SK-N-SH (cell line): ENCODE results near the gene ZNF142. TPM values are rescaled to one million over a fixed set of nuclear protein-coding genes. Genes with fewer than 3 reads are reported as not detected.

Experiments used
- CTCF ChIA-PET: fragments of 300-600, 350-600 bp; formaldehyde crosslinking; extraction: SDS; loops from one replicate; lab custom pipeline; 2021; lab: Yijun Ruan, JAX
- POLR2A ChIA-PET: fragments of 350-600 bp; sonication (Branson Sonifier 250); formaldehyde crosslinking; extraction: SDS; loops from one replicate; lab custom pipeline; 2020; ENCODE audit warnings: antibody characterized with exemption, inconsistent platforms; lab: Yijun Ruan, JAX
- DNase-seq: peaks from one replicate; pipeline ENCODE4 v3.0.0; 2012
- H2AFZ ChIP-seq: fragments of 200-600 bp; sonication (generic); 2 replicates; pipeline ENCODE4 v1.8.1; 2016; ENCODE audit warnings: antibody characterized with exemption, mild to moderate bottlenecking, low read depth
- H3F3A ChIP-seq: fragments of 200-600 bp; sonication (generic); replicated peaks from 2 replicates; pipeline ENCODE3; 2016; ENCODE audit warnings: antibody characterized with exemption, mild to moderate bottlenecking; ENCODE audit not compliant: insufficient read depth
- H3K27ac ChIP-seq, 2 experiments: fragments of 200-500 bp in 1 of 2; fragments of 200-600 bp in 1 of 2; sonication (Bioruptor generic) in 1 of 2; sonication (generic), shearing (Covaris generic) in 1 of 2; 2 replicates each; pipeline versions ENCODE4 v1.5.1 to v1.6.1; 2014 to 2016; ENCODE audit warnings: low read depth in 2 of 2, inconsistent platforms in 1 of 2, low read length in 1 of 2, mild to moderate bottlenecking in 1 of 2, mixed read lengths in 1 of 2
- H3K27me3 ChIP-seq: fragments of 200-600 bp; sonication (generic), shearing (Covaris generic); 2 replicates; pipeline ENCODE4 v1.6.1; 2016; ENCODE audit warnings: mixed run types; ENCODE audit not compliant: insufficient read depth
- H3K36me3 ChIP-seq, 2 experiments: fragments of 200-500 bp in 1 of 2; fragments of 200-600 bp in 1 of 2; sonication (Bioruptor generic) in 1 of 2; sonication (generic) in 1 of 2; replicated peaks in 1 of 2; 2 replicates each; pipeline versions ENCODE3 to v1.5.1; 2014 to 2016; ENCODE audit warnings: low read length in 1 of 2, mild to moderate bottlenecking in 1 of 2; ENCODE audit not compliant: insufficient read depth in 2 of 2, control insufficient read depth in 1 of 2
- H3K4me1 ChIP-seq, 2 experiments: fragments of 200-500 bp in 1 of 2; fragments of 200-600 bp in 1 of 2; sonication (Bioruptor generic) in 1 of 2; sonication (generic), shearing (Covaris generic) in 1 of 2; 2 replicates each; pipeline versions ENCODE4 v1.5.1 to v1.6.1; 2014 to 2016; ENCODE audit warnings: low read depth in 1 of 2, low read length in 1 of 2, mixed run types in 1 of 2; ENCODE audit not compliant: insufficient read depth in 2 of 2, control insufficient read depth in 1 of 2
- H3K4me2 ChIP-seq: fragments of 200-600 bp; sonication (generic), shearing (Covaris generic); 2 replicates; pipeline ENCODE4 v1.6.1; 2017; ENCODE audit warnings: mixed run types
- H3K4me3 ChIP-seq, 2 experiments: fragments of 200-500 bp in 1 of 2; fragments of 200-600 bp in 1 of 2; sonication (Bioruptor generic) in 1 of 2; sonication (generic), shearing (Covaris generic) in 1 of 2; 2 replicates each; pipeline versions ENCODE4 v1.5.1 to v1.8.1; 2014 to 2016; ENCODE audit warnings: low read depth in 2 of 2, inconsistent platforms in 1 of 2, low read length in 1 of 2, mild to moderate bottlenecking in 1 of 2, mixed read lengths in 1 of 2, moderate library complexity in 1 of 2
- H3K79me2 ChIP-seq: fragments of 200-600 bp; sonication (generic); 2 replicates; pipeline ENCODE4 v1.8.1; 2017; ENCODE audit warnings: mild to moderate bottlenecking; ENCODE audit not compliant: insufficient read depth
- H3K9ac ChIP-seq: fragments of 200-600 bp; sonication (generic); 2 replicates; pipeline ENCODE4 v1.6.1; 2017; ENCODE audit warnings: mixed run types
- H3K9me2 ChIP-seq: fragments of 200-600 bp; sonication (generic); 2 replicates; pipeline ENCODE4 v1.6.1; 2017; ENCODE audit warnings: mixed run types
- H3K9me3 ChIP-seq: fragments of 200-600 bp; sonication (generic); 2 replicates; pipeline ENCODE4 v1.6.1; 2017; ENCODE audit warnings: mixed run types, mild to moderate bottlenecking, moderate library complexity
- H4K20me1 ChIP-seq: fragments of 200-600 bp; sonication (generic); 2 replicates; pipeline ENCODE4 v1.6.1; 2017; ENCODE audit warnings: mild to moderate bottlenecking, mixed run types; ENCODE audit not compliant: insufficient read depth
- EZH2phosphoT487 ChIP-seq: fragments of 200-600 bp; sonication (generic); IDR thresholded peaks from 2 replicates; pipeline ENCODE4 v1.6.1; 2017; ENCODE audit warnings: low read depth, mixed run types, mild to moderate bottlenecking, antibody characterized with exemption, moderate library complexity, borderline replicate concordance
- FOXJ3 ChIP-seq: sonication (generic); formaldehyde crosslinking; IDR thresholded peaks from 2 replicates; pipeline ENCODE4 v1.5.1; 2020; ENCODE audit warnings: mild to moderate bottlenecking, missing genetic modification reagents
- FOXM1 ChIP-seq: IDR thresholded peaks from 2 replicates; pipeline ENCODE4 v1.4.0; 2012; ENCODE audit warnings: low read depth, mild to moderate bottlenecking
- GABPA ChIP-seq: IDR thresholded peaks from 2 replicates; pipeline ENCODE4 v1.4.0; 2012; ENCODE audit warnings: low read depth, mild to moderate bottlenecking
- GATA2 ChIP-seq: sonication (generic); formaldehyde crosslinking; IDR thresholded peaks from 2 replicates; pipeline ENCODE4 v1.5.0; 2020; ENCODE audit warnings: mild to moderate bottlenecking, missing genetic modification reagents
- MEF2A ChIP-seq: IDR thresholded peaks from 2 replicates; pipeline ENCODE4 v1.4.0; 2012; ENCODE audit warnings: low read depth, borderline replicate concordance
- MXI1 ChIP-seq: IDR thresholded peaks from 2 replicates; pipeline ENCODE4 v1.6.1; 2012; ENCODE audit warnings: mild to moderate bottlenecking, low read depth, low read length, improper control_type of control experiment
- NFIC ChIP-seq: IDR thresholded peaks from 2 replicates; pipeline ENCODE4 v1.4.0; 2012; ENCODE audit warnings: borderline replicate concordance
- NRF1 ChIP-seq: IDR thresholded peaks from 2 replicates; pipeline ENCODE4 v1.6.1; 2012; ENCODE audit warnings: low read depth, mild to moderate bottlenecking, low read length
- RAD21 ChIP-seq: IDR thresholded peaks from 2 replicates; pipeline ENCODE4 v1.6.1; 2012; ENCODE audit warnings: mild to moderate bottlenecking, low read length
- RCOR1 ChIP-seq: fragments of 150-350 bp; IDR thresholded peaks from 2 replicates; pipeline ENCODE4 v1.6.1; 2017; ENCODE audit warnings: antibody characterized with exemption, low read length
- RXRA ChIP-seq: IDR thresholded peaks from 2 replicates; pipeline ENCODE4 v1.4.0; 2012; ENCODE audit warnings: low read depth, mild to moderate bottlenecking, borderline replicate concordance
- SIN3A ChIP-seq: IDR thresholded peaks from 2 replicates; pipeline ENCODE4 v1.6.1; 2012; ENCODE audit warnings: low read depth, mild to moderate bottlenecking, low read length, moderate library complexity, borderline replicate concordance
- SMC3 ChIP-seq: IDR thresholded peaks from 2 replicates; pipeline ENCODE4 v1.6.1; 2012; ENCODE audit warnings: low read depth, low read length, improper control_type of control experiment
- TAF1 ChIP-seq: IDR thresholded peaks from 2 replicates; pipeline ENCODE4 v1.6.1; 2012; ENCODE audit warnings: low read depth, mild to moderate bottlenecking, low read length, moderate library complexity, borderline replicate concordance
- TCF12 ChIP-seq: IDR thresholded peaks from 2 replicates; pipeline ENCODE4 v1.4.0; 2012
- TEAD4 ChIP-seq: IDR thresholded peaks from 2 replicates; pipeline ENCODE4 v1.4.0; 2012; ENCODE audit warnings: mild to moderate bottlenecking, borderline replicate concordance; ENCODE audit not compliant: insufficient read depth
- USF2 ChIP-seq: fragments of 150-350 bp; IDR thresholded peaks from 2 replicates; pipeline ENCODE4 v1.6.1; 2017; ENCODE audit warnings: antibody characterized with exemption, low read length, low read depth, borderline replicate concordance
- YY1 ChIP-seq: IDR thresholded peaks from 2 replicates; pipeline ENCODE4 v1.4.0; 2012; ENCODE audit warnings: low read depth, mild to moderate bottlenecking
- WGBS: methylation state at CpG from one replicate; pipeline ENCODE4 v1.1.6; 2017; ENCODE audit warnings: low lambda C conversion rate; 5-methylcytosine and 5-hydroxymethylcytosine counted together
- polyA plus RNA-seq, 3 experiments: library from polyadenylated mRNA; depleted of rRNA; stranded (reverse); fragments of >200 nt; gene quantifications; 2 replicates each; pipeline ENCODE4 v1.2.3, GENCODE V29; 2012
- TF ChIP-seq, protein P1 (sequence below): fragments of 150-350 bp; IDR thresholded peaks from 2 replicates; pipeline ENCODE4 v1.6.1; 2016; ENCODE audit warnings: mild to moderate bottlenecking, low read depth, low read length
- TF ChIP-seq, protein P2 (sequence below): IDR thresholded peaks from 2 replicates; pipeline ENCODE4; 2012
- TF ChIP-seq, protein P3 (sequence below): IDR thresholded peaks from 2 replicates; pipeline ENCODE4 v1.4.0; 2012; ENCODE audit warnings: low read depth, borderline replicate concordance
- TF ChIP-seq, protein P4 (sequence below): IDR thresholded peaks from 2 replicates; pipeline ENCODE4 v1.4.0; 2012; ENCODE audit warnings: low read depth

Gene ZNF142
- polyA plus RNA-seq, 1 of the 3 experiments (the other 2 are of a cell fraction): 8.1 TPM

DNA sequence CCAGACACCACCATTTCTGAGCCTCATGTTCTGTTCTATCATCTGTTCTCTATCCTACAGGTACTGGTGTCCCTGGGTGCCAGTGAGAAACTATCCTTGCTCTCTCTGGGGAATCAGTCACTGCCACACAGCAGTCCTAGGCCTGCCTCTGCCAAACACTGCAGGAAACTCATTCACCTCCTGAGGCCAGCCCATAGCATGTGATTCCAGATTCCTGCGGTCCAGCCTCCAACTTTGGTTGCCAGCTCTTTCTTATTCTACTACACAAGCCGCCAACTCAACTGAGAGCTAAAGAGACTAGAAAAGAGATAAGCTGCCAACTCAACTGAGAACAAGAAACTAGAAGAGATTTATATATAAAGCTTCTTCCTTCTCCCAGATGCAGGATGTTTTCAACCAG lies 42.4 kb upstream of the ZNF142 start:
- no peak for TF ChIP-seq RAD21
- no peak for TF ChIP-seq GATA2 (CRISPR knock-in tag)
- no peak for TF ChIP-seq FOXJ3 (CRISPR knock-in tag)
- no peak for TF ChIP-seq MEF2A
- TF ChIP-seq, protein P1, sequence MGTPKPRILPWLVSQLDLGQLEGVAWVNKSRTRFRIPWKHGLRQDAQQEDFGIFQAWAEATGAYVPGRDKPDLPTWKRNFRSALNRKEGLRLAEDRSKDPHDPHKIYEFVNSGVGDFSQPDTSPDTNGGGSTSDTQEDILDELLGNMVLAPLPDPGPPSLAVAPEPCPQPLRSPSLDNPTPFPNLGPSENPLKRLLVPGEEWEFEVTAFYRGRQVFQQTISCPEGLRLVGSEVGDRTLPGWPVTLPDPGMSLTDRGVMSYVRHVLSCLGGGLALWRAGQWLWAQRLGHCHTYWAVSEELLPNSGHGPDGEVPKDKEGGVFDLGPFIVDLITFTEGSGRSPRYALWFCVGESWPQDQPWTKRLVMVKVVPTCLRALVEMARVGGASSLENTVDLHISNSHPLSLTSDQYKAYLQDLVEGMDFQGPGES: no peak
- no peak for TF ChIP-seq RCOR1
- TF ChIP-seq RXRA: no peak
- TF ChIP-seq, protein P2, sequence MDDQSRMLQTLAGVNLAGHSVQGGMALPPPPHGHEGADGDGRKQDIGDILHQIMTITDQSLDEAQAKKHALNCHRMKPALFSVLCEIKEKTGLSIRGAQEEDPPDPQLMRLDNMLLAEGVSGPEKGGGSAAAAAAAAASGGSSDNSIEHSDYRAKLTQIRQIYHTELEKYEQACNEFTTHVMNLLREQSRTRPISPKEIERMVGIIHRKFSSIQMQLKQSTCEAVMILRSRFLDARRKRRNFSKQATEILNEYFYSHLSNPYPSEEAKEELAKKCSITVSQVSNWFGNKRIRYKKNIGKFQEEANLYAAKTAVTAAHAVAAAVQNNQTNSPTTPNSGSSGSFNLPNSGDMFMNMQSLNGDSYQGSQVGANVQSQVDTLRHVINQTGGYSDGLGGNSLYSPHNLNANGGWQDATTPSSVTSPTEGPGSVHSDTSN: no peak
- no peak for TF ChIP-seq SMC3
- TF ChIP-seq NFIC: no peak
- no peak for TF ChIP-seq TAF1
- TF ChIP-seq NRF1: no peak
- no peak for TF ChIP-seq MXI1
- TF ChIP-seq FOXM1: no peak
- TF ChIP-seq, protein P3, sequence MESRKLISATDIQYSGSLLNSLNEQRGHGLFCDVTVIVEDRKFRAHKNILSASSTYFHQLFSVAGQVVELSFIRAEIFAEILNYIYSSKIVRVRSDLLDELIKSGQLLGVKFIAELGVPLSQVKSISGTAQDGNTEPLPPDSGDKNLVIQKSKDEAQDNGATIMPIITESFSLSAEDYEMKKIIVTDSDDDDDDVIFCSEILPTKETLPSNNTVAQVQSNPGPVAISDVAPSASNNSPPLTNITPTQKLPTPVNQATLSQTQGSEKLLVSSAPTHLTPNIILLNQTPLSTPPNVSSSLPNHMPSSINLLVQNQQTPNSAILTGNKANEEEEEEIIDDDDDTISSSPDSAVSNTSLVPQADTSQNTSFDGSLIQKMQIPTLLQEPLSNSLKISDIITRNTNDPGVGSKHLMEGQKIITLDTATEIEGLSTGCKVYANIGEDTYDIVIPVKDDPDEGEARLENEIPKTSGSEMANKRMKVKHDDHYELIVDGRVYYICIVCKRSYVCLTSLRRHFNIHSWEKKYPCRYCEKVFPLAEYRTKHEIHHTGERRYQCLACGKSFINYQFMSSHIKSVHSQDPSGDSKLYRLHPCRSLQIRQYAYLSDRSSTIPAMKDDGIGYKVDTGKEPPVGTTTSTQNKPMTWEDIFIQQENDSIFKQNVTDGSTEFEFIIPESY: no peak
- TF ChIP-seq, all 33 proteins: peak for 0
- Histone ChIP-seq H3K27me3 (no peaks in the 10 kb centered on the region), H3K9me3 (no peaks in the 10 kb centered on the region), H4K20me1 (no peaks in the 10 kb centered on the region), H3K4me3 (no peak overlapping the region), H3K4me2 (no peak overlapping the region), H3F3A (no peaks in the 10 kb centered on the region), H3K36me3 (peaks cover 14 to 40% of the 10 kb centered on the region in 2 experiments), H3K27ac (no peak overlapping the region), H3K9me2 (no peaks in the 10 kb centered on the region), H2AFZ (no peak overlapping the region), H3K9ac (no peak overlapping the region), H3K79me2 (no peaks in the 10 kb centered on the region), H3K4me1 (no peaks in the 10 kb centered on the region)
- WGBS: 92% methylated on average over 2 of the region's 2 CpGs
- ChIA-PET CTCF (interaction anchor here (1.0 to 2.3 kb wide), 4 partner anchors 9 to 150 kb away, joined by 3 to 8 read pairs (median 6); partner anchors contain the start of gene TTLL4), POLR2A (no interaction called here)
- no peak for DNase-seq

- ChIA-PET CTCF (interaction anchor here (1.0 to 2.3 kb wide), 4 partner anchors 12 to 293 kb away, joined by 3 to 11 read pairs (median 4); no protein-coding TSS in a partner anchor), POLR2A (no interaction called here)
- no peaks in the 10 kb centered on the region for H3K79me2 ChIP-seq
- H3K36me3 ChIP-seq: peaks cover 24 to 57% of the 10 kb centered on the region in 2 experiments
- H3K27me3 ChIP-seq: no peaks in the 10 kb centered on the region
- no peak overlapping the region for H3K27ac ChIP-seq
- H2AFZ ChIP-seq: no peak overlapping the region
- H3F3A ChIP-seq: peaks cover 6% of the 10 kb centered on the region
- no peaks in the 10 kb centered on the region for H3K4me1 ChIP-seq
- H4K20me1 ChIP-seq: no peaks in the 10 kb centered on the region
- no peak overlapping the region for H3K9ac ChIP-seq
- no peak overlapping the region for H3K4me3 ChIP-seq
- DNase-seq: no peak
- H3K9me2 ChIP-seq: no peaks in the 10 kb centered on the region
- H3K9me3 ChIP-seq: no peaks in the 10 kb centered on the region
- no peak overlapping the region for H3K4me2 ChIP-seq
- WGBS: 90% methylated on average over 3 of the region's 8 CpGs
- TF ChIP-seq YY1 (no peak), TEAD4 (no peak), SIN3A (no peak), RAD21 (no peak), MXI1 (no peak), USF2 (no peak), TCF12 (no peak), FOXJ3 (CRISPR knock-in tag) (no peak), EZH2phosphoT487 (no peak), GABPA (no peak)
- TF ChIP-seq, protein P1: no peak
- TF ChIP-seq, protein P4, sequence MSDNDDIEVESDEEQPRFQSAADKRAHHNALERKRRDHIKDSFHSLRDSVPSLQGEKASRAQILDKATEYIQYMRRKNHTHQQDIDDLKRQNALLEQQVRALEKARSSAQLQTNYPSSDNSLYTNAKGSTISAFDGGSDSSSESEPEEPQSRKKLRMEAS: no peak
Measured at GRCh38 chr2:218698885-218699284, 39.5 kb upstream of the ZNF142 start.
